Activated CD4-positive, alpha-beta T cell treated with anti-CD3 and anti-CD28 coated beads, Interleukin-2, Interleukin-6, amounts not matched to agents 100 ng/mL and 50 ng/mL, durations not matched to agents 16 hours and 8 hours (primary cell): Measurements from ENCODE around the gene PNLIPRP1.

Source experiments
- DNase-seq: peaks from one replicate; pipeline ENCODE4 v3.0.0-alpha.2; 2020

The PNLIPRP1 gene

GRCh38 chr10:116602648-116603400 lies 12.1 kb downstream of the PNLIPRP1 start:
- no peak for DNase-seq

DNA sequence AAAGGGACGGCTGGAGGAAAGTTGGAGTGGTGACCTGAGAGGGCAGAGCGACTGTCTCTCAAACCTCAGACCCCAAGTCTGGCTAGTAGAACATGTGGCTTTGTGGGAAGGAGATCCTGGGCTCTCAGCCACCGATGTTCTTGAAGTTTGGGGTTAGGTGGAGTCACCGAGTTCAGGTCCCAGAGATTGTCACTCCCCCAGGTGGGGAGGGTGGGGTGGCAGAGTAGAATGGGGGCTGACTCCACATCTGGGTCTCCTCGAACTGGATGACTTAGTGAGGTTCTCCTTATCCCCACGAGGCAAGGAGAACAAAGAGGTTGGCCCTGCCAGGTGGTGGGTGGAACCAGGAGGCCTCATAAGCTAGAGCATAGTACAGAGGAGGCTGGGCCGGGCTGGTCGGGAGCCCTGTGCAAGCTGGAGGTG lies 15.3 kb downstream of the PNLIPRP1 start:
- no peak for DNase-seq

GRCh38 chr10:116607336-116607735 lies 16.6 kb downstream of the PNLIPRP1 start:
- DNase-seq: no peak

GRCh38 chr10:116608686-116609594 lies 18.2 kb downstream of the PNLIPRP1 start:
- DNase-seq: no peak

DNA sequence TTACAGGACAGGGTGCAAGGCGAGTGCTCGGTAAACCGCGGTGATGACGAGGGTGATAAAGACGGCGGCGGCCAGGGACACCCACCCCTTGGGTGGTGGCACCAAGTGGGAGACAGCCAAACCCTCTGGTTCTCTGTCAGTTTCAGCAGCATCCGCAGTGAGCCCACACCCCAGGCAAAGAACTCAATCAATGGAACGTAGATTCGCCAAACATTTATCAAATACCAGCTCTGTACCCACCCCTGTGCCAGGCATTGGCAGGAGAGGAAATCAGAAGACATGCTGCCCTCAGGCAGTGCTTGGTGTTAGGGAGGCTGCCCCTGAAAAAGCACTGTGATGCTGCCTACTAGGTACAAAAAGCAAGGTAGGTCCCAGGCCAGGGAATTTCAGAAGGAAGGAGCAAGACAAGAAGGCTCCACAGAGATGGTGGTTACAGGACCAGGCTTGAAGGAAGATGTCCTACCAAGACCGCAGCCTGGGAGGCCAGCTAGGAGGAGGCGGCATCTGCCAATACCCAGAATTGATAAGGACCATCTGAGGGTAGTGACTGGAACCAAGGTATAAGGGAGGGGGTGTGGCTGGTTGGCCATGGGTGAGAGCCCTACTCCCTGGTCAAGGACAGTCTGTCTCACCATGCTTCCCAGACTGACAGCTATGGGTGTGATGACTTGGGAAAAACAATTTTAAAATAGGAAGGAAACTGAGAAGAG lies 19.8 kb downstream of the PNLIPRP1 start:
- DNase-seq: no peak

GRCh38 chr10:116611153-116611545 lies 20.4 kb downstream of the PNLIPRP1 start:
- DNase-seq: no peak

DNA sequence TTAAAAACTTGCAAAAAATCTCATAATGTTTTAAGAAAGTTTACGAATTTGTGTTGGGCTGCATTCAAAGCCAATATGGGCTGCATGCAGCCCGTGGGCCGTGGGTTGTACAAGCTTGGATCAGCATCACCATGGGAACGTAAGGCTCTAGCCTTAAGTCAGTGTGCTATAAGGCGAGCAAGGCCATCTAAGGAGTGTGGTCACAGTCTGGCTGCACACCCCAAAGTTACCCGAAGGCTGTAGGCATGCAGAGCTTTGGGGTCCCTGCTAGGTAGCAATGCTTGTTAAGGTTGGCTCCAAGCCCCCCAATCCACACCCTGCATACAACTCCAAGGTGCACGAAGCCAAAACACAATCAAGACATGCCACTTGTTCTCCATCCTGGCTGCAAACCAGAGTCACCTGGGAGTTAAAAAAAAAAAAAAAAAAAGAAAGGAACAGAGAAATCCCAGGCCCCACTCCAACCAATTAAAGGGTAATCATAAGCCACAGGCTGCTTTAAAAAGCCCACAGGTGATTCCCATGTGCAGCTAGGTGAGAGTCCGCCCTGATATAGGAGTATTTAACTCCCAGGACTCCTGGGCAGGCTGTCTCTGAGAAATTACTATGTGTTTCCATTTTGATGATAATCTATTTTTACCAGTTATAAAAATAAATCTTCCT lies 21.5 kb downstream of the PNLIPRP1 start:
- no peak for DNase-seq

- no peak for DNase-seq
These were observed 22.7 kb downstream of the PNLIPRP1 start for GRCh38 chr10:116613471-116613870.

DNA sequence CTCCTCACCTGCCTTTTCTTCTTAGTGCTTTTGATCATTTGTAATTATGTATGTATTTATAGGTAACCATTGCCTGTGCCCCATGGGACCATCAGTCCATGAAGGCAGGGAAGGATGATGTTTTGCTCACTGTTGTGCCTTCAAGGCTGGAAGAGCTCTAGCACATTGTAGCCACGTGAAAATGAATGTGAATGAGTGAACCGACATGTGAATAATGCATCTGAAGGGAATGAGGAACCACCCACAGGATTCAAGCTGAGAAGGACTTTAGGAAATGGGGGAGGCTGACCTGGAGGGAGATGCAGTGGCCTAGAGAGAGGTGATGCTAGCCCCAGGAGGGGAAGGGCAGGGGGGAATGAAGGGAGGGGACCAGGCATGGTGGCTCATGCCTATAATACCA lies 24.0 kb downstream of the PNLIPRP1 start:
- DNase-seq: no peak

DNA sequence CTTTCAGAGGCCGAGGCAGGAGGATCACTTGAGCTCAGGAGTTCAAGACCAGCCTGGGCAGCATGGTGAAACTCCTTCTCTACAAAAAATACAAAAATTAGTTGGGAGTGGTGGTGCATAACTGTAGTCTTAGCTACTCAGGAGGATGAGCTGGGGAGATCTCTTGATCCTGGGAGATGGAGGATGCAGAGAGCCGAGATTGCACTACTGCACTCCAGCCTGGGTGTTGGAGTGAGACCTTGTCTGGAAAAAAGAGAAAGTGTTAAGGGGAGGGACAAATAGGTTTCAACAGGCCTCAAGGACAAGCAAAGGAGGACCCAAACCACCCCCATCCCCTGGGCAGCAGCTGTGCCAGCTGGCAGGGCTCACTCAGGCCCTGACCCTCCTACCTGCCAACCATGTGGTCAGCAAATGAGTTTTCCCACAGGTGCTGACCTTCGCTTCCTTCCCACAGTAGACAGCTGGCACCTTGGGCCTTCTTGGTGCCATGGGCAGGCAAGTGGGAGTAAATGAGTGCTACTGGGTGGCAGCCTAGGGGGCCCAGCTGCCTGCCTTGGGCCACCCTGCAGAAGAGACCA lies 24.5 kb downstream of the PNLIPRP1 start:
- DNase-seq: no peak

- DNase-seq: no peak
These were observed 30.0 kb downstream of the PNLIPRP1 start, which contains the start of gene PNLIPRP2 for GRCh38 chr10:116620423-116621400. Gene PNLIPRP2 (plus strand): TSS chr10:116620953.

- DNase-seq: no peak
These were observed 30.7 kb downstream of the PNLIPRP1 start for GRCh38 chr10:116621476-116621875.

DNA sequence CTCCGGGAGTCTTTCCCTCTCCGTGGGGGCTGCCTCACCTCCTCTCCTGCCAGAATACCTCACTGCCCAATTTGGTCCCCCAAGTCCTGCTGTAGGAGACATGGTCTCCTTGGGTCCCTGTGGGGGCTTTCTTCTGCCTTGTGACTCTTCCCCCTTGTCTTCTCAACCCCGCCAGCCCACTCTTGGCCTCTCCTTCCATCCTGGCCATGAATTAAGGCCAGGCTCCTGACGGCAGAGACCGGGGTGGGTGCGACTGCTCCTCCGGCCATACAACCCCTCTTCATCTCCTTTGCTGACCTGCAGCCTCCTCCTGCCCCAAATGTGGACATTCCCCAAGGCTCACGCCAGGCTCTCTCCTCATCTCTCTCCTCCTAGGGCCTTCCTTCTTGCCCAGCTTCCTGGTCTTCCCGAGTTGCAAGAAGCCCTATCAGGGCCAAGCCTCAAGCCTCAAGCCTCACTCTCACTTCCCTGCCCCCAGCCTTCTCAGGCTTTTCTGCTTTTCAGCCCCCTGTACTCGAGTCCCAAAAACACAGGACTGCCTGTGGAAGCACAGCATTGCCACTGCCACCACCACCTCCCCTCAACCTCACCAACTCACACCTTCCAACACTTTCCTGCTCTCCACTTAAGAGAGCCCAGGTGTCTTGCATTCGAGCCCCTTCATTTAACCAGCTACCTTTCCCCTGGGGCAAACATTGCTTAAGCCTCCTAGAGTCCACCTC lies 31.3 kb downstream of the PNLIPRP1 start:
- no peak for DNase-seq

GRCh38 chr10:116625845-116626244 lies 35.1 kb downstream of the PNLIPRP1 start:
- DNase-seq: no peak

DNA sequence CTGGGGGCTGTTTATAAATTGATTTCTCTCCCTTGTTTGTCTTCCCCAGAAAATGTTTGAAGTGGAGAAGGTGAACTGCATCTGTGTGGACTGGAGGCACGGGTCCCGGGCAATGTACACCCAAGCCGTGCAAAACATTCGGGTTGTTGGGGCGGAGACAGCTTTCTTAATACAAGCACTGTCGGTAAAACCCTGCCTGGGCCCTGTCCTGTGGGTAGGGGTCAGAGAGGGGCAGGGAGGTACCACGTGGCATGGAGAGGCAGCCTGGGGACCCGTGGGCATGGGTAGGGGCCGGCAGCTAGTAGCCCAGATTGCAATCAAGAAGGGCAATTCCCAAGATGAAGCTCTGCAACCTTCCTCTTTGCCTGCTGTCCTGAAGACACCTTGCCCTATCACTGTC lies 36.1 kb downstream of the PNLIPRP1 start:
- DNase-seq: no peak

DNA sequence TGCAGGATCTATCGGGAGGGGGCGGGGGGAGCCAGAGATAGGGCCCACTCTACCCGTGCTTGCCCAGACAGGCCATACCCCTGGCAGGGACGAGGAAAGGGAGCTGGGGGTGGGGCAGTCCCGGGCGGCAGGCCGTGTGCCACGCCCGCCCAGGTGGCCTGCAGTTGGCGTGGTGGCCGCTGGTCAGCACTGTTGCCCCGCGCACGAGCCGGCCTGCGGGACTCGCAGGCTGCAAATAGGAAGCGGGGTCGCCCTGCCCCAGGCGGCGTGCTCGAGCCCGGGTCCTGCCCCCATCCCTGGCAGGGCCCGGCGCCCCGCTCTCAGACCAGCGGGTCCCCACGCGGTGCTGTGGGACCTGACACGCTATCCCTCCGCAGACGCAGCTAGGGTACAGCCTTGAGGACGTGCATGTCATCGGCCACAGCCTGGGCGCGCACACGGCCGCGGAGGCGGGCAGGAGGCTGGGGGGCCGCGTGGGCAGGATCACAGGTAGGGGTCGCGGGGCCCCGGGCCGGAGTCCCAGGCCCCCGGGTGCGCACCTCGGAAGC lies 36.7 kb downstream of the PNLIPRP1 start:
- no peak for DNase-seq

GRCh38 chr10:116629340-116629739 lies 38.6 kb downstream of the PNLIPRP1 start:
- DNase-seq: no peak

DNA sequence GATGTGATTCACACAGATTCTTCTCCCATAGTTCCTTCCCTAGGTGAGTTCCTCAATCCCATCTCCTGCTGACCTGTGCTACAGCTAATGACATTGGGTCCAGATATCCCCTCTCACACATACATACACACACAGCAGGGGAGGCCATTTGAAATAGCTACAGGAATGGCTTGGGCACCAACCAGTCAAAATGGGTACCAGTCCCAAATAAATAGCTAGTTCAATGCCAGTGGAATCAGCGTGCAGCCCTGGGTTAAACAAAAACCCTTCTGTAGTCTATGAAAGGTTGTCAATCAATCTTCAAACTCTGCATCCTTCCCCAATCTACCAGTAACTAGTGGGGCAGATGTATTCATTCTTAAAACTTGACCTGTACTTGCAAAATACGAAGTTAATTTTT lies 39.3 kb downstream of the PNLIPRP1 start:
- no peak for DNase-seq

- no peak for DNase-seq
These were observed 41.1 kb downstream of the PNLIPRP1 start for GRCh38 chr10:116631871-116632295.

- no peak for DNase-seq
These were observed 41.9 kb downstream of the PNLIPRP1 start for GRCh38 chr10:116632596-116633215.
